Measurements from ENCODE around the gene FHIT. TPM values are rescaled to one million over a fixed set of nuclear protein-coding genes. Genes with fewer than 3 reads are reported as not detected.

FHIT gene
- polyA plus RNA-seq, 1 experiment, result 0.11 TPM

DNA sequence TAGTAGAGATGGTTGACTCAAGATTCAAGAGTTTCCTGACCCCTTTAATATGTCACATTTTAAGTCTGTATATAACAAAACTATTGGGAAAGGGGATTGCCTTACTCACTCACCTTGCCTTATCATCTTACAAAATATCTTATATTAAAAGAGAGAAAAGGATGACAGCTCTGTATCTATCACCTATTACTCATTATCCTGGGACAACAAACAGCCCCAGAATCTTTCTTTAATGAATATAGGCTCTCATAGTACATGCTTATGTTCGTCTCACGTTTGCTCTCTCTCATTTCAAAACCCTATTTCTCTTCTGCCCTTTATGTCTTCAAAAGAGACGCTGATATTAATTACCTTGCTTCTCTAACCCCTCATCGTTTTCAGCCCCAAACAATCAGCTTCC, 1178.0 kb downstream of the FHIT start:
- no peak for DNase-seq (ENCODE audit: low read depth)
- H3K36me3 ChIP-seq (ENCODE audit: control insufficient read depth, insufficient read depth, low read length), result no peaks in the 10 kb centered on the region
- TF ChIP-seq, protein P1, sequence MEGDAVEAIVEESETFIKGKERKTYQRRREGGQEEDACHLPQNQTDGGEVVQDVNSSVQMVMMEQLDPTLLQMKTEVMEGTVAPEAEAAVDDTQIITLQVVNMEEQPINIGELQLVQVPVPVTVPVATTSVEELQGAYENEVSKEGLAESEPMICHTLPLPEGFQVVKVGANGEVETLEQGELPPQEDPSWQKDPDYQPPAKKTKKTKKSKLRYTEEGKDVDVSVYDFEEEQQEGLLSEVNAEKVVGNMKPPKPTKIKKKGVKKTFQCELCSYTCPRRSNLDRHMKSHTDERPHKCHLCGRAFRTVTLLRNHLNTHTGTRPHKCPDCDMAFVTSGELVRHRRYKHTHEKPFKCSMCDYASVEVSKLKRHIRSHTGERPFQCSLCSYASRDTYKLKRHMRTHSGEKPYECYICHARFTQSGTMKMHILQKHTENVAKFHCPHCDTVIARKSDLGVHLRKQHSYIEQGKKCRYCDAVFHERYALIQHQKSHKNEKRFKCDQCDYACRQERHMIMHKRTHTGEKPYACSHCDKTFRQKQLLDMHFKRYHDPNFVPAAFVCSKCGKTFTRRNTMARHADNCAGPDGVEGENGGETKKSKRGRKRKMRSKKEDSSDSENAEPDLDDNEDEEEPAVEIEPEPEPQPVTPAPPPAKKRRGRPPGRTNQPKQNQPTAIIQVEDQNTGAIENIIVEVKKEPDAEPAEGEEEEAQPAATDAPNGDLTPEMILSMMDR (IDR thresholded peaks at IDR 0.05; ENCODE audit: insufficient read depth, low read depth, low read length), result no peak
- ChIA-PET POLR2A (no interaction called here), CTCF (interaction anchor here (0.6 kb wide), 1 partner anchor 23 kb away, joined by 3 read pairs; no protein-coding TSS in a partner anchor)
- no peaks in the 10 kb centered on the region for H3K27me3 ChIP-seq (ENCODE audit: control insufficient read depth, insufficient read depth, low read length)
- H3K4me3 ChIP-seq (ENCODE audit: low read depth, low read length), result no peak overlapping the region

DNA sequence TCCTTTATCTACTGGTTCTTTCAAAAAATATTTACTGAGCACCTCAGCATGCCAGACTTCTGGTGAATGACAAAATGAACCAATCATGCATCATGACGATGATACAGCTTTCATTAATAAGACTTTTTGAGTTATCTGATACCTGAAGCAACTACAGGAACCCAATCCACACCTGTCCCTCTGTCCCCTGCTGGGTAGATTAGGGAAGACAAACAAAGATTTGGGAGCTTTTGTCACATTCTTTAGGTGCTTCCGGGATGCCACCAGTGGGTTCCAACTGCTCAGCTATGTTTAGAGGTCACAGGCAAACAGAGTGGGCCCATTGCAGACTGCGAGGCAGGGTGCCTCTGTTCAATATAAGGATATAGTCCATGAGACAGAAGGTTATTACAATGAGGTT, 1180.9 kb downstream of the FHIT start:
- CTCF ChIA-PET, result no interaction called here
- Histone ChIP-seq H3K36me3 (ENCODE audit: control insufficient read depth, insufficient read depth, low read length) (no peaks in the 10 kb centered on the region), H3K4me3 (ENCODE audit: low read depth, low read length) (no peak overlapping the region), H3K27me3 (ENCODE audit: control insufficient read depth, insufficient read depth, low read length) (no peaks in the 10 kb centered on the region)
- POLR2A ChIA-PET, result no interaction called here
- TF ChIP-seq, protein P1 (IDR thresholded peaks at IDR 0.05; ENCODE audit: insufficient read depth, low read depth, low read length), result no peak
- no peak for DNase-seq (ENCODE audit: low read depth)

DNA sequence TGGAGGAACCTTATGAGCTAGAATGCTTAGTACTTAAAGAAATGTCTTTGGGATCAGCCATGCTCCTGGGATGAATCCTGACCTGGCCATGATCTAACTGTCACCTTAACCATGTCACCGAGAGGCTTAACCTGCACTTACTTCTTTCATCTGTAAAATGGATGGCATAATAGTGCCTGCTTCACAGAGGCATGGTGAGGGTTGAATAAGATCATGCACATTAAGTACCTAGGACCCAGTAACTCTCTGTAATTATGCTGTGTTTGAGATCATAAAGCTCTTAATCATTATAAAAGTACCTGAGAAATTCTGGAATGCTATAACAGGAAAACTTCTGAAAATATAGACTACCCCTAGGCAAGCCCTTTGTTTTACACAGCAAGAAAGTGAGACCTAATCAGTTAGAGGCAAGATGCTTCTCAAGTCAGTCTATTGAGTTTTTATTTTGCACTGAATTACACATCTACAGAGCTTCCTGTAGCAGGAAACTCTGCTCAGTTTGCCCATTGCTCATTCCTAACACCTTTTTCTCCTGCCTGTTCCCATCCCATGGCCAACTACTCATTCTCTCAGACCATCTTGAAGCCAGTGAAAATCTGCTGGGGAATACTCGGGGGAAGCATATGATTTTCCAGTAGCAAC, 1185.9 kb downstream of the FHIT start:
- Histone ChIP-seq H3K36me3 (ENCODE audit: control insufficient read depth, insufficient read depth, low read length) (no peaks in the 10 kb centered on the region), H3K4me3 (ENCODE audit: low read depth, low read length) (no peak overlapping the region), H3K27me3 (ENCODE audit: control insufficient read depth, insufficient read depth, low read length) (no peaks in the 10 kb centered on the region)
- ChIA-PET POLR2A (no interaction called here), CTCF (no interaction called here)
- TF ChIP-seq, protein P1 (IDR thresholded peaks at IDR 0.05; ENCODE audit: insufficient read depth, low read depth, low read length), result no peak
- no peak for DNase-seq (ENCODE audit: low read depth)

DNA sequence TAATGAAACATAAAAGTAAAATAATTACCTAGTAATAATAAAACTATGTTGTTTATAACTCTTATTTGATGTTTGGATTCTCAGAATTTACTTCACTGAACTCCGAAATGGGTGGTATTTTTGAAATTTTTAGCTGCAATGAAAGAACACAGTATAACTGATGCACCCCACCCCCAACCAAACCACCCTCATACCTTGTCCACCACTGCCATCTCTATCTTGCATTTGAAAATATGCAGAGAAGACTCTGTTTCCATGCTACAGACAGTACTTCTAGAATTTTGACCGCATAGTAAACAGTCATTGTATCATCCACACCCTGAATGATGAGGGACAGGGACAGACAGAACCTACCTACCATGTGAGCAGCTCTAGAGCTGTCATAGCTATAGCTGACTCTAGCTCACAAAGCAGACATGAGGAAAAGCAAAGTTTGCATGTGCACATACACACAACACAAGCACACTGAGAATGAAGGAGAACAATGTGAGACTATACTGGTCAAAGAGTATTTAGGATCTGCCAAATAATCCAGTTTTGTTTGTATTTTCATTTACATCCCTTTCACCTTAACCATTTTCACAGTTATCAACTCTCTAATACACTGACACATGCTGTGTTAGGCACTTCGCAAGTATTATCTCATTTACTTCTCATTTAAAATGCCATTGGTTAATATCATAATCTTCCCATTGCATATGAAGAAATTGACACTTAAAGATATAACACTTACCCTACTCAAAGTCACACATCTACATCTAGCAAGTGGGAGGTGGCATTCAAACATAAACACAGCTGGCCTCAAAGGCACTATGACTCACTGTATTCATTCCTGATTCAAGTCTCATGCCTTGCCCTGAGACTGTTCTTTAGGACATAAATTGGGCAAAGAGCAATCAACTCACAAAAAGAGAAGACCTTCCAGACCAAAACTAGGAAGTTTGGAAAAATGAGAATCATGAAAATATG, 1186.8 kb downstream of the FHIT start:
- H3K27me3 ChIP-seq (ENCODE audit: control insufficient read depth, insufficient read depth, low read length), result no peaks in the 10 kb centered on the region
- ChIA-PET CTCF (no interaction called here), POLR2A (no interaction called here)
- no peak for DNase-seq (ENCODE audit: low read depth)
- TF ChIP-seq, protein P1 (IDR thresholded peaks at IDR 0.05; ENCODE audit: insufficient read depth, low read depth, low read length), result no peak
- H3K36me3 ChIP-seq (ENCODE audit: control insufficient read depth, insufficient read depth, low read length), result no peaks in the 10 kb centered on the region
- H3K4me3 ChIP-seq (ENCODE audit: low read depth, low read length), result no peak overlapping the region

DNA sequence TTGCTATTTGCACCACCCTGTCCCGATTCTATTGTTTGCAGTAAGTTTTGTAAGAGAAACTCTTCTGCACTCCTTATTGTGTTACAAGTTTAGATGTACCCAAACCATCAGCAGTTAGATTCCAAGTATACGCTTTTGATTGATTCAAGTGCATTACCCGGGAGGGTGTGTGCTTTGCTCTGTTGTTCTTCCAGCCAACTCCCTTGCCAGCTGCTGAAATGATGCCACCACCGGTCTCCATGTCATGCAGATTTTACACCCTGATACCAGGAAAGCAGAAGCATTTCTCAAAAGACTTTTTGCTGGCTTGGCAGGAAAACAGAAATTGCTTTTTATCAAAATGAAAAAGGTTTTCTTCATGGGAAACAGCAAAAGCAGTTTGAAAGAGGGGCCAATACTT, 1194.8 kb downstream of the FHIT start:
- TF ChIP-seq, protein P1 (IDR thresholded peaks at IDR 0.05; ENCODE audit: insufficient read depth, low read depth, low read length), result no peak
- CTCF ChIA-PET, result no interaction called here
- no peak for DNase-seq (ENCODE audit: low read depth)

More for the DNA sequence above, 1194.8 kb downstream of the FHIT start:
- no peaks in the 10 kb centered on the region for H3K27me3 ChIP-seq (ENCODE audit: control insufficient read depth, insufficient read depth, low read length)
- no peaks in the 10 kb centered on the region for H3K36me3 ChIP-seq (ENCODE audit: control insufficient read depth, insufficient read depth, low read length)
- H3K4me3 ChIP-seq (ENCODE audit: low read depth, low read length), result no peak overlapping the region
- POLR2A ChIA-PET, result interaction anchor here (0.6 kb wide), 1 partner anchor 31 kb away, joined by 5 read pairs; no protein-coding TSS in a partner anchor

Data from BJ (cell line).